HT1080 (cell line): ENCODE data around the gene KBTBD13. TPM values are rescaled to one million over a fixed set of nuclear protein-coding genes. Genes with fewer than 3 reads are reported as not detected.
"Not testable (repeated sequence)": the region's sequence is repeated elsewhere in the genome, so short reads cannot be mapped to it uniquely, and the experiment has no call there.

ENCODE experiments used
- DNase-seq: peaks from one replicate; pipeline ENCODE4 v3.0.0-alpha.2; 2015; ENCODE audit warnings: low read depth
- total RNA-seq: library from RNA; depleted of rRNA; stranded (reverse); fragments of >200 nt; shearing (Covaris generic); gene quantifications from 2 replicates; pipeline ENCODE4 v1.2.3, GENCODE V29; 2014

Gene KBTBD13
- total RNA-seq, 1 experiment from 2014 or later: not detected

DNA sequence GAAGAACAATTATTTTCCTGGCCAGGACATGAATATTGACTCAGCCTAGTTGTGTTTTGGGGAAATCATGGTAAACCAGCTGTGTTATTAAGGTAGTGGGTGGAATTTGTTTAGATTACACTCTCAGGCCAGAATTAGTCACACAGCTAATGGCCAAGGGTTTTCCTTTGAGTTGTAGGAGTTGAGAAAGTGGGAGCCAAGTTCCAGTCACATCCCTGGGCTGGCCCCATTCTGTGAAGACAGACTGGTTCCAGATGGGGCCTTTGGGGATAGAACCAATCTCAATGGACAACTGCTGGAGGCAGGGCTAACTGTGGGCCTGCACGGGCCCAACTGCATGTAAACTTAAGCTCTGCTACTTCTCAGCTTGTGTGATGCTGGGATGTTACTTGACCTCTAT, 7.4 kb upstream of the KBTBD13 start:
- DNase-seq: no peak

DNA sequence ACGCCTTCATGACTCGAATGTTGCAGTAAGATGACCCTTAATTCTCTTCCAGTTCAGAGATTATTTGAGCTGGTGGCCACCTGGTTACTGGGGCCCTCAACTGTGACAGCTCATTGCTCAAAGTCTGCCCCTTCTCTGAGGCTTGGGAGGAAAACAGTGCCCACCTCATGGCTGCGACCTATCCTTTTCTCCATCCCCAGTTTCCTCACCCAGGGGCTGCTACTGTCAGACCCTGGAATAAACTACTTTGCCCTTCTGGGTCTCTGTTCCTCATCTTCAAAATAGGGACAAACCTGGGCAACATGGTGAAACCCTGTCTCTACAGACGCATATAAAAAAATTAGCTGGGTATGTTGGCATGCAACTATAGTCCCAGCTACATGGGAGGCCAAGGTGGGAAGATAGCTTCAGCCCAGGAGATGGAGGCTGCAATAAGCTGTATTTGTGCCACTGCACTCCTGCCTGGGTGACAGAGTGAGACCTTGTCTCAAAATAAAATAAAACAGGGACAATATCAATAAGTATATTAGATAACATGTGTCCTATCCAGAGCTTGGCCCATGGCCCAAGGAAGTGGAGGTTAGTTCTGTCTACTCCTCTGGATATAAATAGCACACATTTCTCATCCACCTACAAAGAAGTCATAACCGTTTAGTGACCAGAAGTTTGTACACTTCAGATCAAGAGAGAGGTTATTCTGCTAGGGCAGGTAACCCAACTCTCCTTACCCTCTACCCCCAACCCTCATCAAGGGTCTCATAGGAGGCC, 6.6 kb upstream of the KBTBD13 start:
- DNase-seq: no peak

DNA sequence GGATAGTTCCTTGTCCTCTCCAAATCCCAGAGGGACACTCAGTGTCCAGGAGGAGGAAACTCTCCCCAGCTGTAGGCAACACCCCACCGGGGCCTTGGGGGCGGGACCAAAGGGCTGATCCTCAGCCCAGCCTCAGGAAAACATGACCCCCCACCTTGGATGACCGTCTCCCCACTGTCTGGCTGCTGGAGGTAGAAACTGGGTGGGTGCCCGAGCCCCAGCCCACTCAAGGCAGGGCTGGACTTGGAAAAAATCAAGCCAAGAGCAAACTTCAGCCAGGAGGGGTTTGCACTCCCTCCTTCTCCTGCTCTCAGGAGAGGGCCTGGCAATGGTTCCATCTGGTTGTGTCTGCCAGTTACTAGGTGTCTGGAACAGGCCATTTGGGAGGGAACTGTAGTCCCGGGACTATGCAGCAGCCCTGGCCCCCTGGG, 5.2 kb upstream of the KBTBD13 start:
- no peak for DNase-seq

DNA sequence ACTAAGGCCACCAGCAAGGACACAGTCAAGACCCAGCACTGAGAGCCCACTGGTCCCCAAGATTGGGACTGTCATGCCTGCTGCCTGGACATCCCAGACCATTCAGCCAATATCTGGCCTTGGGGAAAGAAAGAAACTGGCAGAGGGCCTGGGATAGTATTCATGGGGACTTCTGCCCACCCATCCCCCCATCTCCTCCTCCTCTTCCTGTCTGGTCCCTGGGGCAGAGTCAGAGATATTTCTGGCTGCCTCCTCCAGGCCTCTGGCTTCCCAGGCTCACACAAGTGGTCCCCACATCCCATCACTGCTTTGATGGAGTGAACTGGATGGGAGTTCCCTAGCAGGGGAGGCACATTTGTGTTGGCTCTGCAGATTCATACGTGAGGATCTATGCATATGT, 4.5 kb upstream of the KBTBD13 start:
- DNase-seq: no peak

DNA sequence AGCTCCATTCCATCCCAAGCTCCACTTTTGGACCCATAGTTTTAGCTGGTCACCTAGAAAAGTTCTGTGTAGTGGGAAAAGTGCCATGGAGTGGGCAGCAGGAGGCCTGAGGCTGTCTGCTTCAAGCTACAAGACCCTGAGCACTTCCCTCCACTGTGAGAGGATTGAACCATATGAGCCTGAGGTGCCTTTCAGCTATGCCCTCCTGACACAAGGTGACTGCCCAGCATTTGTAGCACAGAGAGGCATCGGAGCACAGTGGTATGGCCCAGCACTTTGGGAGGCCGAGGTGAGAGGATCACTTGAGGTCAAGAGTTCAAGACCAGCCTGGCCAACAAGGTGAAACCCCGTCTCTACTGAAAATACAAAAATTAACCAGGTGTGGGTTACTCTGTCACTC, 3.9 kb upstream of the KBTBD13 start:
- DNase-seq: no peak

DNA sequence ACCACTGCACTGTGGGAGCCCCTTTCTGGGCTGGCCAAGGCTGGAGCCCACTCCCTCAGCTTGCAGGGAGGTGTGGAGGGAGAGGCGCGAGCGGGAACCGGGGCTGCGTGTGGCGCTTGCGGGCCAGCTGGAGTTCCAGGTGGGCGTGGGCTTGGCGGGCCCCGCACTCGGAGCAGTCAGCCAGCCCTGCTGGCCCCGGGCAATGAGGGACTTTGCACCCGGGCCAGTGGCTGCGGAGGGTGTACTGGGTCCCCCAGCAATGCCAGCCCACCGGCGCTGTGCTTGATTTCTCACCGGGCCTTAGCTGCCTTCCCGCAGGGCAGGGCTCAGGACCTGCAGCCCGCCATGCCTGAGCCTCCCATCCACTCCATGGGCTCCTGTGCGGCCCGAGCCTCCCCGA, 1.6 kb upstream of the KBTBD13 start:
- not testable (repeated sequence) for DNase-seq

DNA sequence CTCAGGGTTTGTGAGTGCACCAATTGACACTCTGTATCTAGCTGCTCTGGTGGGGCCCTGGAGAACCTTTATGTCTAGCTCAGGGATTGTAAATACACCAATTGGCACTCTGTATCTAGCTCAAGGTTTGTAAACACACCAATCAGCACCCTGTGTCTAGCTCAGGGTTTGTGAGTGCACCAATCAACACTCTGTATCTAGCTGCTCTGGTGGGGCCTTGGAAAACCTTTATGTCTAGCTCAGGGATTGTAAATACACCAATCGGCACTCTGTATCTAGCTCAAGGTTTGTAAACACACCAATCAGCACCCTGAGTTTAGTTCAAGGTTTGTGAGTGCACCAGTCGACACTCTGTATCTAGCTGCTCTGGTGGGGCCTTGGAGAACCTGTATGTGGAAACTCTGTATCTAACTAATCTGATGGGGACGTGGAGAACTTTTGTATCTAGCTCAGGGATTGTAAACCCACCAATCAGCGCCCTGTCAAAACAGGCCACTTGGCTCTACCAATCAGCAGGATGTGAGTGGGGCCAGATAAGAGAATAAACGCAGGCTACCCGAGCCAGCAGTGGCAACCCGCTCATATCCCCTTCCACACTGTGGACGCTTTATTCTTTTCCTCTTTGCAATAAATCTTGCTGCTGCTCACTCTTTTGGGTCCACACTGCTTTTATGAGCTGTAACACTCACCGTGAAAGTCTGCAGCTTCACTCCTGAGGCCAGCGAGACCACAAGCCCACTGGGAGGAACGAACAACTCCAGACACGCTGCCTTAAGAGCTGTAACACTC, 745 bp upstream of the KBTBD13 start:
- not testable (repeated sequence) for DNase-seq

DNA sequence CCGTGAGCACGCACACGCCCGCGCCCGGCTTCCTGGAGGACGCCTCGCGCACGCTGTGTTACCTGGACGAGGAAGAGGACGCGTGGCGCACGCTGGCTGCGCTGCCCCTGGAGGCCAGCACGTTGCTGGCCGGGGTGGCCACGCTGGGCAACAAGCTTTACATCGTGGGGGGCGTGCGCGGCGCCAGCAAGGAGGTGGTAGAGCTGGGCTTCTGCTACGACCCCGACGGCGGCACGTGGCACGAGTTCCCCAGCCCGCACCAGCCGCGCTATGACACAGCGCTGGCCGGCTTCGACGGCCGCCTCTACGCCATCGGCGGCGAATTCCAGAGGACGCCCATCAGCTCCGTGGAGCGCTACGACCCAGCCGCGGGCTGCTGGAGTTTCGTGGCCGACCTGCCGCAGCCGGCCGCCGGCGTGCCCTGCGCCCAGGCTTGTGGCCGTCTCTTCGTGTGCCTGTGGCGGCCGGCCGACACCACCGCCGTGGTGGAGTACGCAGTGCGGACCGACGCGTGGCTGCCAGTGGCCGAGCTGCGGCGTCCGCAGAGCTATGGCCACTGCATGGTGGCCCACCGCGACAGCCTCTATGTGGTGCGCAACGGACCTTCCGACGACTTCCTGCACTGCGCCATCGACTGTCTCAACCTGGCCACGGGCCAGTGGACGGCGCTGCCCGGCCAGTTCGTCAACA, 890 bp downstream of the KBTBD13 start:
- DNase-seq: no peak

DNA sequence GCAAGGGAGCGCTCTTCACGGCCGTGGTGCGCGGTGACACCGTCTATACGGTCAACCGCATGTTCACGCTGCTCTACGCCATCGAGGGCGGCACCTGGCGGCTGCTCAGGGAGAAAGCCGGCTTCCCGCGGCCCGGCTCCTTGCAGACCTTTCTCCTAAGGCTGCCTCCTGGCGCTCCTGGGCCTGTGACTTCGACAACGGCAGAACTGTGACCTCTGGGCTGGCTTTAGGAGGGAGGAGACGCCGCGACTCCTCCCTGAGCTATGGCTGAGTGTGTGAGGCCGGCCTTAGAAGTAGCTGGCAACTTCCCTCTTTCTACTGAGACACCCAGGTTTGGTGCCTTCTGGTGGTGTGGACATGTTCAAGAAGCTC, 1.4 kb downstream of the KBTBD13 start:
- DNase-seq: no peak

DNA sequence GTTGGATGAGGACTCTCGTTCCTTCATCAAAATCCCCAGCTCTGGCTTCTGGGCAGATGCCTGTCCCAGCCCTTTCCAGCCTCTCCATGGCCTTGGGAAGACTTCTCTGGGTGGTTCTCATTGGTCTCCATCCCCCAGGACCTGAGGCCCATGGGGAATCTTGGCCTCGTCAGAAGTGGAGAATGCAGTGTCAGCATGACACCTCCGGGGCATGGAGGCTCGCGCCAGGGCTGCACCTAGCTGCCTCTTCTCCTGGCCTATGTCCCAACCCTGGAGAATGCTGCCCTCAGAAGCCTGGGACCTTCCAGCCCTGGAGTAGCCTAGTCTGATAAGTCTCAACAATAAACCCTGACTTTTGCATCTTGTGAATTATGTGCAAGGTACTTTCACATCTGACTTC, 3.0 kb downstream of the KBTBD13 start:
- DNase-seq: no peak

DNA sequence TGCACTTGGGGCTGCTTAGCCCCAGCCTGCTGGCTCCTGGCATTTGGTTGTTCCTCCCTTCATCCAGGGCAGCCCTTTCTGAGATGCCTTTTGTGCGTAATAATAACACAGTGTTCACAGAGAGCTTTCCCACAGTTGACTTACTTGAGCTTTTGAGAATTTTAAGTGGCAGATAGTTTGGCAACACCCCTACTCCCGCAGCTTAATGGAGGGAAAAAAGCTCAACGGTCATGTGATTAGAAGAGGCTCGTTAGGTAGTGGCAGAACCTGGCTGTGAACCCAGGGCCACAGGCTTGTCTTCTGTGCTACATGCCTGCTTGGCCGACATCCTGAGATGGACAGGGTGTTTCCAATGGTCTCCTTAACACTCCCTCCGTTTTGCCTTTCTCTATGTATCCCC, 4.7 kb downstream of the KBTBD13 start:
- no peak for DNase-seq

DNA sequence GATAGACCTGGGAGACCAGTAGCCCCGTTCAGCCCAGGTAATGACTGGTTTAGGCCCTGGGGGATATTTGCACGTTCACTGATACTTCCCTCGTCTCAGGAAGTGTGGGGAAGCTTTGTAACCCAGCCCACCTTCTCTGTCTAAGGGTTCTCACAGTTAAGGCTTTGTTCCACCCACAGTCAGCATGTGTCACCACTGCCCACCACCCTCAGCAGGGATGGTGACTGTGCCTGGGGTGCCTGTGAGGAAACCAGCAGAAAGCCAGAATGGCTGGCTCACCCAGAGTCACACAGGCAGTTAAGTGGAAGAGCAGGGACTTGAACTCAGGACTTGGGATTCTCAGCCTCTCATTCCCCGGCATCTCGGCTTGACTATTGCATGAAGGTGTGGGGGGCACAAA, 5.2 kb downstream of the KBTBD13 start:
- DNase-seq: peak; percentile 72

DNA sequence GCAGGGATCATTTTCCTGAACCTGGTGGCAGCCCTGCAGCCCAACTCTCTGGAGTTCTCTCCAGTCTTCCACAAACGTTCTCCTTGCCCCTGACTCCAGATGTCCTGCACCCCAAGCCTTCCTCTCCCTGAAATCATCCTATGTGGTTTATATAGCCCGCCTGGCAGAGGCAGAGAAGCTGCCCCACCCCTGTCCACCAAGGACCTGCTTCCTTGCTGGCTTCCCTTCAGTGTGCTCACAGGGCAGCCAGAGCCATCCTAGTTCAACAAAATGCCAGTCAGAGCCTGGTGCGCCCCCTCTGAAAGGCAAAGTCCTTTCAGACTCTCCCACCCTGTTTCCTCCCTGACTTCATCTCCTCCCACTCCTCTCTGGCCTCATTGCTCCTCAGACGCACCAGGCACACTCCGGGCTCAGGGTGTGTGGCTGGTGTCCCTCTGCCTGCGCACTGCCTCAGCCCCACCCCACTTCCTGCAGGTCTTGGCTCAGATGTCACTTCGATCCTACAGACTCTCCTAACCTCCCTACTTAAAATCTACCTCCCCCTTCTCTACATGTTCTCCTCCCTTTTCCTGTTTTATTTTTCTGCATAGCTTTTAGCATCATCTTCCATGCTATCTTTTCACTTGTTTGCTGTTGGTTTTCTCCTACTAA, 5.9 kb downstream of the KBTBD13 start:
- peak; percentile 25 for DNase-seq

DNA sequence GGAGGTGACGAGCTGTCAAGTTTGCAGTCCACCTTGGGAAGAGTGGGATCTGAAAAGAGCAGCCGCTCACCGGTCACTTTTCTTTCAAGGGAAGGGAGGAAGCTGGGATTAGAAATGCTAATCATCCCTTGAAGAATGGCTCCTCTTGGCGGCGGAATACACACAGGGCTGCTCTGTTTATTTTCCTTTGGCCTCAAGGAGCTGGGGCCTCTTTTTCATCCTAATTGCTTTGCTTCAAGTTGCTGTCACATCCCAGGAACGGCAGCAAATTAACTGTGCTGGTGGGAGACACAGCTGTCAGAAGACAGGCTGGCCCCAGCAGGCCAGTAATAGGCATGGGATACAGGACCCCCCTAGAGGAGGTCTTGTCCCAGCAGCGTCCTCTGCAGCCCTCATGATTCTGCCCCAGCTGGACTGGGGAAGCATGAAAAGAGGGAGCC, 6.7 kb downstream of the KBTBD13 start:
- DNase-seq: no peak

DNA sequence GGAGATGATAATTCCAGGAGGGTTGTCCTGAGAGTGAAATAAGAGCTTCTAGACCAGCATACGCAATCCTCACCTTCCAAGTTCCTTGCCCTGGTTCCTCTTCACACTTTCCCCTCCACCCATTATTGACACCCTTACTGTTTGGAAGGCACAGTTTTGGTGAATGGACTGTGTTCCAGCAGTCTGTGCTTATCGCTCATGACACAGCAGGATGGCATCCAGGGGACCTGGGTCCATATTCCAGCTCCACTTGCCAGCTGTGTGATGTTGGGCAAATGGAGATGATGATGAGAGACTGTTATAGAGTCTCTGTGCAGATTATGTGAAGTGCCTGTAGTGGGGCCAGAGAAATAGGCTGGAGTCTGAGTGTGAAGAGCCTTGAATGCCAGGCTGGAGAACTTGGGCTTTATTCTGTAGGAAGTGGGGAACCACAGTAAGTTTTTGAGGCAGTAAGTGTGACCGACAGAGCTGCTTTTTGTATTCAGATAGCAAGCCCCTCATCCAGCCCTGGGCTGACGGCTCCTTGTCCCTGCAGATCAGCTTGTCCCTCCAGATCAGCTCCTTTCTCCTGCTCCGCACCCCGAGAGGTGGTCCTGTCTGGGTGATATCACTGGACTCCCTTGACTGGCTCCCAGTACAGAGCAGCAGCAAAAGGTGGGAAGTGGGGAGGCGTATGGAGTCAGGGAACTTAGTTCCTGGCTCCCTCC, 8.1 kb downstream of the KBTBD13 start:
- no peak for DNase-seq

DNA sequence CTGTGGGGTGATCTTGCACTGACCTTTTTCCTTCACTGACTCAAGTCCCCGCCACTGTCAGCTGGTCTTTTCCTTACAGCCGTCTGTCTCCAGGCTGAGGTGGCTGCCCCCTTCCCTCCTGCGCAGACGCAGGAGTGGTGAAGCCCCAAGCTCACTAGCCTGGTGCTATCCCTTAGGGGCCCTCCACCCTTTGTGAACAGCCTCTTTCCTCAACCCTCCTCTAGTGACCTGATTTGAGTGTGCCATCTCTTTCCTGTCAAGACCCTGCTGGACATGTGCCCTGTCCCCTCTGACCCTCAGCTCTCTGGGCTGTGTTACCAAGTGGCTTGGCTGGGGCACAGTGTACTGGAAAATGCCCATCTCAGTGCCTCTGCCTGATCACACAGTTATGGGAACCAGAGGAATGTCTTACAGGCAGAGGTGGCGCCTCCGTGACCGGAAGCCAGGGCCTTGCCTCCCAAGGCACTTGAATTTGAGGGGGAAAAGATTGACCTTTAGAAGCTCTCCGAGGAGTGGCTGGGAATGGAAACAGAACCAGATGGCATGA, 8.7 kb downstream of the KBTBD13 start:
- DNase-seq: no peak

DNA sequence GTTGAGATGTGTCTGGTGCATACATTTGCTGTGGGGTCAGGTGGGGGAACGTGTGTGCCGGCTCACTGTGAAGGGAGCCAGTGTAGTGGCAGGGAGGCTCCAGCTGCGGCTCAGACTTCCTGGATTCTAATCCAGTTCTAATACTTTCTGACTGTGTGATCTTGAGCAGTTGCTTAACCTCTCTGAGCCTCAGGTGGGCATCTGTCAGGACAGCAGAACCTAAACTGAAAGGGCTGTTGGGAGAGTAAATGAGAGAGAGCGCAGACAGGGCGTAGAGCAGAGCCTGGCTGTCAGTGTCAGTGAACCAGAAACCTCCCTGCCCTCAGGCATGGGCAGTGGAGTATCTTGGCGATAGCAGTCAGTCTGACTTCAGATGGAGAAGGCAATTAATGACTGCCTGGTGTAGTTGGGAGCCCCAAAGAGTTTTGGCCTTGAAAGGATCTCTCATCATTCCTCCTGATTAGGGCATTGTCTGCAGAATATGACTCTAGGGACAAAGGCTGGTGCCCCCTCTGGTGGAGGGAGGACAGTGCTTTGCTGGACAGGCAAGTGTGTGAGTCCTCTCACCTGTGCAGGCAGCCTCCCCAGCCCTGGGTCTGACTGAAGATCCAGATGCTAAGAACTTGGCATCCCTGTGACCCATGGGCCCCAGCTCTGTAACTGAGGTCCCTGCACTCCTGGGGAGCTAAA, 9.6 kb downstream of the KBTBD13 start:
- no peak for DNase-seq

DNA sequence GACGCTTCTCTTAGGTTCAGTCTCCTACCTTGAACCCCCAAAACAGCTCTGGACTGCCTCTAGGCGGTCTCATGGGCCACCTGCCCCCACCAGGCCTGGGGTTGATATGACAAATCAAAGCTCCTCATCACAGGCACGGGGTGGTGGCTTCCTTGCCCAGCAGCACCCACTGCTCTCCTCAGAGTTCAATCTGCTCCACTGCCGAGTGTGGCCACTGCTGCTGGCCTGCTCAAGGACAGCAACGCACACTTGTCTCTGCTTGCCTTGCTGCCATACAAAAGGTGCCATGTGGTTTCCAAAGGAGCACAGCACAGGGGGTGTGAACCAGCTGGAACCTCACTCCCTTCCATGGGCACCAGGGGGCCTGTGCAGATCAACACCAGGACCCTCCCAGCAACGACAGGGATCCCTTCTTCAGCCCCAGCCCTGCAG, 10.2 kb downstream of the KBTBD13 start:
- DNase-seq: no peak

DNA sequence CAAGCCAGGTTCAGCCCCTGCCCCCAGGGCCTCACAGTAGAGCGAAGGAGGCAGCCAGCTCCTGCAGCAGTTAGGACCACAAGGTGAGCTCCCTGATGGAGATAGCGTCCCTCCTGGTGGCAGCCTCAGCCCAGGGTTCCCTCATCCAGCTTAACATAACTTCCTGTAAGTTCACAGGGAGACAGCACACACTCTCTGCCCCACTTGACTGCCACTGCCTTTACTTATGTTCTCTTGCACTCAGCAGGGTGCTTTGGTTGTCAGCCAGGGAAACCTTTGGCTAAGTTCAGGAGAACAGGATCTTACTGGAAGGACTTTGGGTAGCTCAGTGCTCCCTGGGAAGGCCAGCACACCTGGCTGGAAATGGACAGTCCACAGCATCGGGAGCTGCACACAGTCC, 10.9 kb downstream of the KBTBD13 start:
- no peak for DNase-seq
